GM11168 (cell line): Measurements from ENCODE around the gene MACROD2.
"Not testable (repeated sequence)": the region's sequence is repeated elsewhere in the genome, so short reads cannot be mapped to it uniquely, and the experiment has no call there.

ENCODE experiments used
- in situ Hi-C: fragments of 300-500 bp; cut with MboI; formaldehyde crosslinking; loops from one replicate; pipeline ENCODE4 v1.12.0; 2022; ENCODE audit warnings: low sequenced_read_pairs; ENCODE audit not compliant: unreplicated experiment

Gene MACROD2

GRCh38 chr20:15196547-15197255 lies 1201.4 kb downstream of the MACROD2 start:
- in situ Hi-C loops: no loop called here

- in situ Hi-C loops: not testable (repeated sequence)
Observed at GRCh38 chr20:15198017-15198416, 1202.7 kb downstream of the MACROD2 start.

GRCh38 chr20:15199698-15200097 lies 1204.4 kb downstream of the MACROD2 start:
- in situ Hi-C loops: no loop called here

- in situ Hi-C loops: no loop called here
Observed at GRCh38 chr20:15200147-15200565, 1204.8 kb downstream of the MACROD2 start.

- in situ Hi-C loops: no loop called here
Observed at GRCh38 chr20:15201602-15202001, 1206.3 kb downstream of the MACROD2 start.

GRCh38 chr20:15204234-15204633 lies 1208.9 kb downstream of the MACROD2 start:
- in situ Hi-C loops: no loop called here

- in situ Hi-C loops: no loop called here
Observed at GRCh38 chr20:15205028-15205427, 1209.7 kb downstream of the MACROD2 start.

GRCh38 chr20:15205719-15206118 lies 1210.4 kb downstream of the MACROD2 start:
- in situ Hi-C loops: no loop called here

GRCh38 chr20:15209537-15209936 lies 1214.2 kb downstream of the MACROD2 start:
- in situ Hi-C loops: no loop called here

GRCh38 chr20:15214051-15214450 lies 1218.7 kb downstream of the MACROD2 start:
- in situ Hi-C loops: no loop called here

- in situ Hi-C loops: no loop called here
Observed at GRCh38 chr20:15220009-15220656, 1224.8 kb downstream of the MACROD2 start.

- in situ Hi-C loops: no loop called here
Observed at GRCh38 chr20:15220778-15221565, 1225.7 kb downstream of the MACROD2 start.

GRCh38 chr20:15222502-15223330 lies 1227.4 kb downstream of the MACROD2 start:
- in situ Hi-C loops: no loop called here

GRCh38 chr20:15224199-15224598 lies 1228.9 kb downstream of the MACROD2 start:
- in situ Hi-C loops: no loop called here

- in situ Hi-C loops: no loop called here
Observed at GRCh38 chr20:15227102-15227501, 1231.8 kb downstream of the MACROD2 start.

- in situ Hi-C loops: no loop called here
Observed at GRCh38 chr20:15232243-15232642, 1236.9 kb downstream of the MACROD2 start.

GRCh38 chr20:15235471-15236198 lies 1240.3 kb downstream of the MACROD2 start:
- in situ Hi-C loops: no loop called here

GRCh38 chr20:15236812-15237211 lies 1241.5 kb downstream of the MACROD2 start:
- in situ Hi-C loops: no loop called here

- in situ Hi-C loops: no loop called here
Observed at GRCh38 chr20:15239542-15240206, 1244.4 kb downstream of the MACROD2 start.
